ENCODE results near the gene CCDC148. TPM values are rescaled to one million over a fixed set of nuclear protein-coding genes. Genes with fewer than 3 reads are reported as not detected.
A peak's percentile ranks its signal among the peaks of the same experiment; 100 is the strongest.

The CCDC148 gene
- total RNA-seq (2014; rRNA removed; shearing (Covaris generic); ENCODE audit: low replicate concordance), result 0.41 and 7.2 TPM in 2 replicates

GRCh38 chr2:158456309-158457066 is at the start of gene CCDC148, which contains the start of gene PKP4:
CCDC148 (minus strand) TSS chr2:158456753; CDS start chr2:158456439, 314 bp downstream.
PKP4 (plus strand) TSS chr2:158456952; CDS start chr2:158533185, 76,233 bp downstream.
- peak; percentile 96 for DNase-seq (ENCODE audit: low read depth)
- in situ Hi-C loops (cut with HindIII; ENCODE audit: low pct_unique_long_range_greater_than_20kb, low sequenced_read_pairs), result no loop called here

GRCh38 chr2:158505448-158505934 is 48.9 kb upstream of the CCDC148 start:
- DNase-seq (ENCODE audit: low read depth), result no peak
- in situ Hi-C loops (cut with HindIII; ENCODE audit: low pct_unique_long_range_greater_than_20kb, low sequenced_read_pairs), result no loop called here

DNA sequence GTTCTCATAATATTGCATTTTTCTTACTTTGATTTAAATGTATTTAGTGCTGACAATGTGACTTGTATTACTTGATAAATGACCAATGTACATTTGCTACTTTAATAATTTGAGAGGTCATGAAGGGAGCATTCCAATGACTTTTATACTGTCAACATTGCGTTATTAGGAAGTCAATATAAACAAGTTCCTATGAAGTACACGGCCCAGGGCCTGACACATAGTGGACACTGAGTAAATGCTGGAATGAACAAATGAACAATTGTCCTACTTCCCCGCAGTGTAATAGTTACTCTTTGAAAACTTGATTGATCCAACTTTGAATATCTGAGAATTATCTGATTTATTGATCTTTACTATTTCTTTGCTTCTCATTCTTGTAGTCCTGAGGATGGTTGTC is 47.5 kb upstream of the CCDC148 start:
- in situ Hi-C loops (cut with HindIII; ENCODE audit: low pct_unique_long_range_greater_than_20kb, low sequenced_read_pairs), result no loop called here

GRCh38 chr2:158502974-158503373 is 46.4 kb upstream of the CCDC148 start:
- in situ Hi-C loops (cut with HindIII; ENCODE audit: low pct_unique_long_range_greater_than_20kb, low sequenced_read_pairs), result no loop called here
- no peak for DNase-seq (ENCODE audit: low read depth)

More for the DNA sequence above, 47.5 kb upstream of the CCDC148 start:
- no peak for DNase-seq (ENCODE audit: low read depth)

GRCh38 chr2:158501301-158501700 is 44.7 kb upstream of the CCDC148 start:
- DNase-seq (ENCODE audit: low read depth), result peak; percentile 13
- in situ Hi-C loops (cut with HindIII; ENCODE audit: low pct_unique_long_range_greater_than_20kb, low sequenced_read_pairs), result no loop called here

GRCh38 chr2:158500333-158500732 is 43.8 kb upstream of the CCDC148 start:
- in situ Hi-C loops (cut with HindIII; ENCODE audit: low pct_unique_long_range_greater_than_20kb, low sequenced_read_pairs), result no loop called here
- DNase-seq (ENCODE audit: low read depth), result no peak

- no peak for DNase-seq (ENCODE audit: low read depth)
- in situ Hi-C loops (cut with HindIII; ENCODE audit: low pct_unique_long_range_greater_than_20kb, low sequenced_read_pairs), result no loop called here
These were observed 42.8 kb upstream of the CCDC148 start for GRCh38 chr2:158499383-158499782.

DNA sequence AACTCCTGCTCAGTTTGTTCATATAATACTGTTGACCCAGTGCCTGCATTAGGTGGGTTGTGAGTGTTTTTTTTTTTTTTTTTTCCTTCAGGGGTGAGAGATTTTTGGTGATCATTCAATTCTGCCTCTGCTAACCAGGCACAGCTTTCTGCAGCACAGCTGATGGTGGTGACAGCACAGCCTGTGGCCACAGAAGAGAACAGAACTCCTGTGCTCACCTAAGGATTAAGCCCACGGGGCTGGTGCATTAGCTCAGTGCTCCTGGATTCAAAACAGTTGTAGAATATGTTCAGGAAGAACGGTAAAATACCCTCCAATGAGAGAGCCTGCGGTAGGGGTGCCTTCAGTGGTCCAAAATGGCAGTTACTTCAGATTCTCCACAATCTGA is 42.2 kb upstream of the CCDC148 start:
- in situ Hi-C loops (cut with HindIII; ENCODE audit: low pct_unique_long_range_greater_than_20kb, low sequenced_read_pairs), result no loop called here

DNA sequence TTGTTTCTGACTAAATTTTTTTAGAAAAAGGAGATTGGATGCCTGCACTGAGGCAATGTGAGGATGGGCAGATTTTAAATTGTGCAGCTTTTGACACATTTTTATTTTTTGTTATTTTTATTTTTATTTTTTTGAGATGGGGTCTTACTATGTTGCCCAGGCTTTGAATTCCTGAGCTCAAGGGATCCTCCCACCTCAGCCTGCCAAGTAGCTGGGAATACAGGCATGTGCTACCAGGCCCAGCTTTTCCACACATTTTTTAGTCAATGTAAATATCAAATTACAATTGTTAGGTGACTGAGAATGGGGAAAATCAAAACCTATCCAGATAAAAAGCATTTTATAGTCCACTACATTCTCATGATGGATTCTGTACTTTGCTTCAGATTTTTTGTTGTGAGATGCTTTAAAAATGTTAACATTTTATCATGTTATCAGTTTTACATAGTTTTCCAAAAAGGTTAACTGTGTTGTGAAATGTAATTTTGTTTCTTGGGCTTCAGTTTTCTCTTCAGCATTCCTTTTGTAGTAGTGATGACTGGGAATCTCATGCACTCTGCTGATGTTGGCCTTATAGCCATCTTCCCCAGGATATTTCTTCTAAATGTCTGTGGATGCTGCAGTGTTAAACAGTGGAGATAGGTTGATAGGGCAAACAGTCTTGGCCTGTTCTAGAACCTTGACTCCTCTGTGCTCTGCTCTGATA is 41.6 kb upstream of the CCDC148 start:
- no peak for DNase-seq (ENCODE audit: low read depth)

More for the DNA sequence above, 42.2 kb upstream of the CCDC148 start:
- no peak for DNase-seq (ENCODE audit: low read depth)

DNA sequence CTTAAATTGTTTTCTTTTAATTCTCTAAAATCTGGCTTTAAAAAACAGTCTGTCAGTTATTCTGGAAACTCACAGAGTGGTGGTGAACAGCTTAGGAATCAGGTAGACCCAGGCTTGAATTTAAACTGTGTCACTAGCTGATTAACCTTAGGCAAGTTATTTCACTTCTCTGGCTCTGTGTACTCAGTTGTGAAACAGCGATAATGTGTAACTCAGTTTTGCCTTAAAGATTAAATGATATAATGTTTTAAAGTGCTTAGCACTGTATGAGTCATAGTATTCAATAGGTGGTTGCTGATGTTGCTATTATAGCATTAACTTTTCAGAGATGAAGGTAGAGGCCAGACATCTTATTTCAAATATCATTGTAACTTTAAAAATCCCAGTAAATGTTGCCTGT is 40.9 kb upstream of the CCDC148 start:
- in situ Hi-C loops (cut with HindIII; ENCODE audit: low pct_unique_long_range_greater_than_20kb, low sequenced_read_pairs), result no loop called here
- peak; percentile 21 for DNase-seq (ENCODE audit: low read depth)

More for the DNA sequence above, 41.6 kb upstream of the CCDC148 start:
- in situ Hi-C loops (cut with HindIII; ENCODE audit: low pct_unique_long_range_greater_than_20kb, low sequenced_read_pairs), result no loop called here

DNA sequence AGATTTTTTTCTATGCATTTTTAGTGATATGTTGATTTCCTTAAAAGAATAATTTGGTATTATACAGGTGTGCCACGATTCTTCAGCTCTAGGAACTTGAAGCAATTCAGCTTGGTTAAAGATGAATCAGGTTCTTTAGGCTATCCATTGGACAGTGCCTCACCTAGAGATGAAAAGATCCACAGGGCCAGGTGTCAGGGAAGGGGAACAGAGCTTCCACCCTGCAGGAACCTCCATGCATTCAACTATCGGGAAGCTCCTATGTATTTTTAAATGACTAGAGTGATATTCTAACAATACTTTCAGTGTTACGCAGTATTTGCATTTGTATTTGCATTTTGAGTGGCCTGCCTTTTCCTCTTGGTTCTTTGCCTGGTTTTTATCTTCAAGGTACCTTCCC is 40.4 kb upstream of the CCDC148 start:
- DNase-seq (ENCODE audit: low read depth), result no peak
- in situ Hi-C loops (cut with HindIII; ENCODE audit: low pct_unique_long_range_greater_than_20kb, low sequenced_read_pairs), result no loop called here

- in situ Hi-C loops (cut with HindIII; ENCODE audit: low pct_unique_long_range_greater_than_20kb, low sequenced_read_pairs), result no loop called here
- peak; percentile 14 for DNase-seq (ENCODE audit: low read depth)
These were observed 38.6 kb upstream of the CCDC148 start for GRCh38 chr2:158495175-158495574.

- in situ Hi-C loops (cut with HindIII; ENCODE audit: low pct_unique_long_range_greater_than_20kb, low sequenced_read_pairs), result no loop called here
- no peak for DNase-seq (ENCODE audit: low read depth)
These were observed 36.9 kb upstream of the CCDC148 start for GRCh38 chr2:158493458-158493857.

- no peak for DNase-seq (ENCODE audit: low read depth)
- in situ Hi-C loops (cut with HindIII; ENCODE audit: low pct_unique_long_range_greater_than_20kb, low sequenced_read_pairs), result no loop called here
These were observed 34.5 kb upstream of the CCDC148 start for GRCh38 chr2:158491072-158491471.

- in situ Hi-C loops (cut with HindIII; ENCODE audit: low pct_unique_long_range_greater_than_20kb, low sequenced_read_pairs), result no loop called here
- no peak for DNase-seq (ENCODE audit: low read depth)
These were observed 33.0 kb upstream of the CCDC148 start for GRCh38 chr2:158489366-158490112.

DNA sequence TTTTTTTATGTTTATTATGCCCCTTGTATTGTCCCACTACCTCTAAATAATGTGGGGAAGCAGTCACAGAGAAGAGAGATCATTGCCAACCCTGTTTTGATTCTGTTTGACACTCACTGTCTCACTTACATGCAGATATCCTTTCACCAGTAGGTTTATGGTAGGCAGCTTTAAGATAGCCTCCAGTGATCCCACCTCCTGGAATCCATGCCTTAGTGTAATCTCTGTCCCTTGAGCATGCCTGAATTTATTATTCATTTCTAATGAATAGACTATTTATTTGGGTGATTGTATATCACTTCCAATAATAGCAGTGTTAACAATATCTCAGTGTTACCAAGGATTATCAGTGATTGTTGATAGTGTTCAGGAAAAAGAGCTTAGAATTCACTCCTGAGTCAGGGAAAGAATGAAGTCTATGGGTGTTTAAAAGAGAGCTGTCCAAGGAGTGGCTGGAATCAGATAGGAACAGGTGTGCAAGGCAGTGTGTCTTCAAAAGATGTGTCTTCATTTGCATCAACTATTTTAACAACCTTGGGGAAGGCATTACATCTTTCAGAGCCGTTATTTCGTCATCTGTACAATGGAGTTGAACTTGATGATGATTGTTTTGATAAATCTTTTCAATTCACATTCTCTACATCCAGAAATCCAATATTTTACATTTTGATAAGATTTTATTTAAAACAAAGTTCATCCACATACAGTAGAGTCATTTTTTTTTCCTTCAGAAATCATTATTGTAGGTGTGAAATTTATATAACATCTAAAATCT is 32.1 kb upstream of the CCDC148 start:
- DNase-seq (ENCODE audit: low read depth), result no peak
- in situ Hi-C loops (cut with HindIII; ENCODE audit: low pct_unique_long_range_greater_than_20kb, low sequenced_read_pairs), result no loop called here

DNA sequence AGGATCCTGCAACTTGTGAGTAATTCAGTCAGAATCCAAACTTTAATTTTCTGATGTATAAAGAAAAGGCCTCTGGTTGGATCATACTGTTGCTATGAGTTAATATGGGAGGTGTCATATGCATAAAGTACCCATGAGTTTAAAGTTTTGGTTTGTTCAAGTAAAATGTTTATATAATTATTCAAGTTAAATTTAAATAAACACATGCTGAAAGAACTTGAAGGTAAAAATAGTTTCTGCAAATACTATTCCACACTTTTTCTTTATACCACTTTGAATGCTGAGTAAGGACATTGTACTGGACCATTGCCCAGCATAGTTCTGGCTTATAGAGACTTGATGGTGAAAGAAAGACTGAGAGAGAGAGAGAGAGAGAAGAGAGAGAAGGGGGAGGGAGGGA is 30.9 kb upstream of the CCDC148 start:
- no peak for DNase-seq (ENCODE audit: low read depth)
- in situ Hi-C loops (cut with HindIII; ENCODE audit: low pct_unique_long_range_greater_than_20kb, low sequenced_read_pairs), result no loop called here

DNA sequence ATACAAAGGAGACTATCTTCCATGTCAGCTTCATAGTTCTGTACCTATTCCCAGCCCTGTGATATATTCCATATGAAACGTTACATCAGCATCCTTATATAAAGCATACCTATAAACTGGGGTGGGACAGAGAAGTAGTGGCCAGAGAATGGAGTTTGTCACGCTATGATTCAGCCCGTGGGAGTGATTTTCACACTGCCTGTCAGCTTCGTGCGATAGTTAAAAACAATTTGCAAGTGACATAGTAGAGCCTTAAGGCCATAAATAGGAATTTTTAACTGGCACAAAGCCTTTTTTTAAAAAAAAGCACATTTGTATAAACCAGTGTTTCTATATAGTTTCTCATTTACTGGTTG is 30.4 kb upstream of the CCDC148 start:
- in situ Hi-C loops (cut with HindIII; ENCODE audit: low pct_unique_long_range_greater_than_20kb, low sequenced_read_pairs), result no loop called here
- DNase-seq (ENCODE audit: low read depth), result no peak
